ENCODE measurements around the gene APLN.
A peak's percentile ranks its signal among the peaks of the same experiment; 100 is the strongest.

APLN gene, protein sequence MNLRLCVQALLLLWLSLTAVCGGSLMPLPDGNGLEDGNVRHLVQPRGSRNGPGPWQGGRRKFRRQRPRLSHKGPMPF

GRCh38 chrX:129654652-129655546 lies at the start of gene APLN:
Gene APLN, minus strand, starts transcription at chrX:129654956. Its CDS starts 326 bp downstream, at chrX:129654630.
- DNase-seq (ENCODE audit: low read depth in 2 of 2) = no peak

DNA sequence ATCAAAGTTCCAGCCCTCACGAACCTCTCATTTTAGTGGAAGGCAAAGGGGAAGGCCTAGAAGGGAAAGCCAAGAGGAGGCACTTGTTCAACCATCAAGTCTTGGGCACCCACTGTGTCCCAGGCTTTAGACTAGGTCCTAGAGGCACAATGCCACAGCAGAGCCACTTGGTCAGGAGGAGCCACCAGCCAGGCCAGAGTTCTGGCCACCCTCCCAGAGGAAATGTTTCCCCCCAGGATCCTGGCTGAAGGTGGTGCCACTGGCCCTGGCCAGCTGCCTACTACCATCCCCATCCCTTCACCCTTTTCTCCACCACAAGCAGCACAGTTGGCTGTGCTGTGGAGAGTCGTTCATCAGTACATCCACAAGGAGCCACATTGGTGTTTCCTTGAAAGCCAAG lies 49.7 kb upstream of the APLN start:
- DNase-seq (ENCODE audit: low read depth in 2 of 2) = no peak

DNA sequence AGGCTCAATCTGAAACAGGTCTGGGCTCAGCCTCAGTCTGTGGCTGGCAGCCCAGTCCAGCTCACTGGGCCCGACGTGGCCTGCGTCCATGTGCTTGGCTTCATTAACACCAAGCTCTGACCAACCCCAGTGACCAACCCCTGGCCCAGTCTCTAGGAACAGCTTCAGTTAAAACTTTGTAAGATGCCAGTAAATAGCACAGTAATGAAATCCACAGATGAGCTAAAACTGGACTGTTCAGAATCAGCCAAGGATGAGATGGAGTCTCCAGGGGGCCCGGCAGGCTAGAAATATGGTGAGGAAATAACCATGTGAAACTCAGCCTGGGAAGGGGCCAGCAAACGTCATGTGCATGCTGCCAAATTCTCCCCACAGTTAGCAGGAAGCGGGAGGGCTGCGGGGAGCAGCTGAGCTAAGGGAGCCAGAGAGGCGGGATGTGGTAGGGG lies 46.9 kb upstream of the APLN start:
- DNase-seq (ENCODE audit: low read depth in 2 of 2) = peak; percentile 38 to 57

GRCh38 chrX:129700536-129700935 lies 45.8 kb upstream of the APLN start:
- no peak for DNase-seq (ENCODE audit: low read depth in 2 of 2)

DNA sequence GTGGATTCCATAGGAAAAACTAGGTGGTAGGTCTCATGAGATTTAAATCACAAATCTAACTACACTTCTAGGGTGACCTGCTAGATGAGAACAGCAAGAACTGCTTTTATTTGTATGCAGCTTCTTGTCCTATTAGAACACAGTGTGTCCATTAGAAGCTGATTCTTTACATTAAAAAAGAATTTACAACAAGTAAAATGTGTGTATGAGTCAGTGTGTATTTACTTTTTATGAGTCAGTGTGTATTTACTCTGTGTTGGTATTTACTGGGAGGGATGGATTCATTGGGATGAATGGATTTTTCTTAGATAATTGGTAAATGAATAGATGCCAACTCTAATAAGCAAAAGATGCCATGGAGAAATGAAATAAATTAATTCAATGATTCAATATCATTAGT lies 43.4 kb upstream of the APLN start:
- DNase-seq (ENCODE audit: low read depth in 2 of 2) = no peak

- no peak for DNase-seq (ENCODE audit: low read depth in 2 of 2)
These were observed 42.6 kb upstream of the APLN start for GRCh38 chrX:129697204-129697829.

DNA sequence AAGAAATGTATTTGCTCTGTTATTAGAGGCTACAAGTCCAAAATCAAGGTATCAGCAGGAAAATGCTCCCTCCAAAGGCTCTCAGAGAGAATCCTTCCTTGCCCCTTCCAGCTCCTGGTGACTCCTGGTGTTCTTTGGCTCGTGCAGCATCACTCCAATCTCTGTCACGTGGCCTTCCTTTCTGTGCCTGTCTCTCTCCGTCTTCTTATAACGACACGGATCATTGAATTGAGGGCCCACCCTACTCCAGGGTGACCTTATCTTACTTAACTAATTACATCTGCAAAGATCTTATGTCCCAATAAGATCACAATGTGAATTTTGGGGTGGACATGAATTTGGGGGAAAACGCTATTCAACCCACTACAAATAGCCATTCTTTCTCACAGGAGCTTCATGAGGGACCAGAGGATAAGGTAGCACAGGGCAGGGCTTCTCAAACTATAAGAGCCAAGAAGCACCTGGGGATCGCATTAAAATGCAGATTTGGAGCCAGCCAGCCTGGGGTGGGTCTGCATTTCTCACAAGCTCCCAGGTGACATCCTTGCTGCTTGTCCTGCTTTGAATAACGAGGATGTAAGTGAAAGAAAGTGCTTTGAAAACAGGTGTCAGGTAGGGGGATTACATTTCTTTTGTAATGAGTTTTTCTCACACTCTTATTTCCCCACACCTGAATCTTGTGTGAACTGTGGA lies 41.9 kb upstream of the APLN start:
- no peak for DNase-seq (ENCODE audit: low read depth in 2 of 2)

DNA sequence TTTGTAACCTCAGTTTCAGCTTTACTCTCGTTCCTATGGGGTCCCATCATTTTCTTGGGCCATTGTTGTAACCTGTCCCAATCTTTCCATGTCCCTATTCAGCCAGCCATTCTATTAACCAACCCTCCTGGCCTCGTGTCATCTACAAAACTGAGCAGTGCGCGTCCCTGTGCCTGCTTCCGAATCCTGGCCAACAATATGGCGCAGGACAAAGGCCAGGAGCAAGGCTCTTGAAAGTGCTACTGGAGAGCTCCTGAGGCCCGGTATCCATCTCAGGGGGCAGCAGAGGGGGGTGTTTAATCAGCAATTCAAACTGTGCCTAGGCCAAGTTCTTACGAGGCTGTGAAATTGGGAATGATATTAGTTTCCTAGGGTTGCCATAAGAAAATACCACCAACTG lies 41.2 kb upstream of the APLN start:
- DNase-seq (ENCODE audit: low read depth in 2 of 2) = no peak

DNA sequence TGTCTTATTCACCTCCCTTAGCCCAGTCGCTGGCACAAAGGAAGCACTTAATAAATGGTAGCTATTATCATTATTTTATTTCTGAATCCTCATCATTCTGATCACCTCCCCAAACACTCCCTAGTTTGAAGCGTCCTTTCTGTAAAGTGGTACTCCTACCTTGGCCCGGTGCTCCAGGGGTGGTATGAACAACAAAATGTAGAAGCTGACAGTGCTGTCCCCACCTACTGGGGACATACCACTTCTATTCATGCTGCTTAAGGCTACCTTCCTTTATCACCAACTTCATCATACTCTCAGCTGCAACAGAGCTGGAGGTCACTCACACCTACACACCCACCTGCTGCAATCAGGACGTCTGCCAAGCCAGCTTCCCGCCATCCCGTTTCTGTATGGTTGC lies 40.8 kb upstream of the APLN start:
- DNase-seq (ENCODE audit: low read depth in 2 of 2) = no peak

DNA sequence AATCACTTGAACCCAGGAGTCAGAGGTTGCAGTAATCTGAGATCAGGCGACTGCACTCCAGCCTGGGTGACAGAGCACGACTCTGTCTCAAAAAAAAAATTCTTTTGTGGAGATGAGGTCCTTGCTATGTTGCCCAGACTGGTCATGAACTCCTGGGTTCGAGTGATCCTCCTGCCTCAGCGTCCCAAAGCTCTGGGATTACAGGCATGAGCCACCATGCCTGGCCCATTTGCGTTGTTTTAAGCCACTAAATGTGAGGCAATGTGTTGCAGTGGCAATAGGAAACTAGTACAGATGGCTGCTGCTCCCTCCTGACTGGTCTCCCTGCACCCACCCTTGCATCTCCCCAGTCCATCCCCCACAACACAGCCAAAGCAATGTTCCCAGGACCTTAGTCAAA lies 40.0 kb upstream of the APLN start:
- no peak for DNase-seq (ENCODE audit: low read depth in 2 of 2)

- DNase-seq (ENCODE audit: low read depth in 2 of 2) = no peak
These were observed 38.6 kb upstream of the APLN start for GRCh38 chrX:129693354-129693753.

GRCh38 chrX:129690435-129690834 lies 35.7 kb upstream of the APLN start:
- DNase-seq (ENCODE audit: low read depth in 2 of 2) = peak; percentile 39 to 43

- DNase-seq (ENCODE audit: low read depth in 2 of 2) = no peak
These were observed 35.0 kb upstream of the APLN start for GRCh38 chrX:129689796-129690195.

DNA sequence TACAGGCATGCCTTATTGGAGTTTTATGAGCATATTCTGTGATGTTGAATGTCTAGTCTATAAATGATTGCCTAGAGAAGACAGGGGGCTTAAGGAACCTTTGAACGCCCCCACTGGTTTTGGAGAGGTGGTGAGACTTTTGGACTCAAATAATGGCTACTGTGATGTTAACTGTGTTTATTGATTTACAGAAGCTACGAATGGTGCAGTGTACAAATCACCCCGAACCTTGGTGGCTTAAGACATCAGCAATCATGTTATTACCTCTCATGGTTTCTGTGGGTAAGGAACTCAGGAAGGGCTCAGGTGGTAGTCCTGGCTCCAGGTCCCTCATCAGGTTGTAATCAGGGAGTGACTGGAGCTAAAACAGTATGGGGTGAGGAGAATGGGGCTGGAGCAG lies 33.3 kb upstream of the APLN start:
- DNase-seq (ENCODE audit: low read depth in 2 of 2) = no peak

- peak in 1 of 2 experiments; percentile 13 for DNase-seq (ENCODE audit: low read depth in 2 of 2)
These were observed 31.7 kb upstream of the APLN start for GRCh38 chrX:129686422-129686948.

GRCh38 chrX:129682979-129683378 lies 28.2 kb upstream of the APLN start:
- DNase-seq (ENCODE audit: low read depth in 2 of 2) = no peak

DNA sequence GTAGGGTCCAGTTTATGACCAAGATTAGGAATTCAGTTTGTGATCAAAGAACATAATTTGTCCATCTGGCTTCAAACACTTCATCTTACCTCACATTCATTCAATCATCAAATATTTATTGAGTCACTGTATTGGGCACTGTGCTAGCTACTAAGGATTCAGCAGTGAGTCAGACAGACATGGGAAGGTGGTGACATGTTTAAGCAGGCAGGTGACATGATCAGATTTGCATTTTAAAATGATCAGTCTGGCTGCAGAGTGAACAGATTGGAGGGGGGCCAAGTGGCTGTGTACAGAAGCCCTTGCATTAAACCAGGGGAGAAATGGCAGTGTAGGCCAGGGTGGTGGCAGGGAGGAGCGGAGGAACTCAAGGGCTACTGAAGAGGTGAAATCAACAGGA lies 25.1 kb upstream of the APLN start:
- DNase-seq (ENCODE audit: low read depth in 2 of 2) = no peak

DNA sequence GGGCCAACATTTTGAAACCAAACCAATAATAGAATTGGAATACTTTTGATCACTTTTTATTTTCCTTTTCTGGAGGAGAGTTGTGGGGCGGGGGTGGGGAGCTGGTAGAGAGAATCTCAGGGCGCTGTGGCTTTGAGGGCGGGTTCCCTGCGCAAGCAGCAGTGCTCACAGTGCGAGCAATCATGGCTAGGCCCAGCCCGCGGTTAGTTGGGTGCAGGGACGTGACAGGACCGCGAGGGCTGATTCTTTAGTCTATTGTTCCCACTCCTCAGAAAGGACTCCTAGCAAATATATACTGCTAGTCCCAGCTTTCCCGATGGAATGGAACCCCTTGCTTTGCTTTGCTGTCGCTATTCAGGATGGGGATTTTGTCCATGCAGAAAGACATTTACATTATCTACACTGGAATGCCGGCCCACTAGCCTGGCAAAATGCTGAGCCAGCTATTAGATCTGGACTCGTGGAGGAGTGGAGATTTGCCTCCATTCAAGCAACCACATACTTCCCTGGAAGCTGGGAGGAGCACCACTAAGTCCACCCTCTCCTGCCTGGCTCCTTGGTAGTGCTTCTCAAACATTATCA lies 23.9 kb upstream of the APLN start:
- DNase-seq (ENCODE audit: low read depth in 2 of 2) = no peak

DNA sequence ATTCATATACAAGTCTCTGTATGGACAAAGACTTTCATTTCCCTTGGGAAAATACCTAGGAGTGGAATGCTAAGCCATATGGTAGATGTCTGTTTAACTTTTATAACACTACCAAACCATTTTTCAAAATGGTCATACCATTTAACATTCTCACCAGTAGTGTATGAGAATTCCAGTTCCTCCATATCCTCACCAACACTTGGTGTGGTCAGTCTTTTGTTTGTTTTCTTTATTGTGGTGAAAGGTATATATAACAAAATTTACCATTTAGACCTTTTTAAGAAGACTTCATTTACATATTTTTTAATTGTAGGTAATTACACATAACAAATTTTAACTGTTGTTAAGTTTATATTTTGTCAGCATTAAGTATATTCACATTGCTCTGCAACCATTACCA lies 12.7 kb upstream of the APLN start:
- DNase-seq (ENCODE audit: low read depth in 2 of 2) = no peak

- peak; percentile 71 for DNase-seq (ENCODE audit: low read depth in 2 of 2)
These were observed 11.3 kb upstream of the APLN start for GRCh38 chrX:129665916-129666644.

- DNase-seq (ENCODE audit: low read depth in 2 of 2) = peak; percentile 31 to 51
These were observed 8.4 kb upstream of the APLN start for GRCh38 chrX:129663171-129663570.

Data from fibroblast of skin of left quadriceps (primary cell).